GM18868 (cell line): ENCODE results near the gene MAP7D2.
A peak's percentile ranks its signal among the peaks of the same experiment; 100 is the strongest.

ENCODE experiments used
- ATAC-seq: cut with Tn5 transposase; IDR thresholded peaks from one replicate; pipeline ENCODE4 v1.9.1; 2021; ENCODE audit warnings: mild to moderate bottlenecking, moderate library complexity; ENCODE audit not compliant: unreplicated experiment

MAP7D2 gene

GRCh38 chrX:20046223-20046622 is 70.5 kb downstream of the MAP7D2 start:
- ATAC-seq: no peak

GRCh38 chrX:20042221-20042620 is 74.5 kb downstream of the MAP7D2 start:
- ATAC-seq: no peak

DNA sequence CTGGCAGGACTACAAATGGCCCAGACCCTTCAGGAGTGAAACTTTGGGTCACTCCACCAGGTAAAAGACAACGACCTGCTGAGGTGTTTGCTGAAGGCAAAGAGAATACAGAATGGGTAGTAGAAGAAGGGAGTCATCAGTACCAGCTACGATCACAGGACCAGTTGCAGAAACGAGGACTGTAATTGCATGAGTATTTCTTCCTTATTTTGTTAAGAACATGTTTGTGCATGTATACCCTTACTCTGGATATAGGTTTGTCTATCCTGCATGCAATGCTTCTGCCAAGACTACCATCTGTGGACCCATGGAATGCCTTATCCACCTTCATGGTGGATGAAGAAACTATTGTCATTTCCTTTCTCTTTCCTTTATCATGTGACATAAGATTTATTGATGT is 77.7 kb downstream of the MAP7D2 start:
- ATAC-seq: no peak

- ATAC-seq: no peak
Measured at GRCh38 chrX:20037186-20037585, 79.5 kb downstream of the MAP7D2 start.

GRCh38 chrX:20032201-20032600 is 84.5 kb downstream of the MAP7D2 start:
- ATAC-seq: no peak

DNA sequence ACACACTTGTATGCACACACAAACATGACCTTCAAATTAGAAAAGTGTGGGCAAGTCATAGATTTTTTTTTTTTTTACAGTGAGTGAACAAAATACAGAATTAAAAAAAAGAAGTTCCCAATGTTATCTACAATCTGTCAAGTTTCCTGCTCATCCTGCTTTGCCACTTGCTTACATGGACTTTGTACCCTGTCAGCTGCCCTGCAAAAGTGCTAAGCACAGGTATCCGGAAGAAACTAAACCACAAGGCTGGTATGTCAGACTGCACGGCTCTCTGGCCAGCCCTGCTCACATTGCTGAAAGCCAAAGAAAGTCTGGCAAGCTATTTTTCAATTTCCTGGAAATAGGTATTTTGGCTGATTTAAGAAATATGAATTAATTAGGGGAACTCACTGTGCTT is 87.0 kb downstream of the MAP7D2 start:
- no peak for ATAC-seq

- ATAC-seq: no peak
Measured at GRCh38 chrX:20028588-20028987, 88.1 kb downstream of the MAP7D2 start.

GRCh38 chrX:20026278-20026677 is 90.4 kb downstream of the MAP7D2 start:
- no peak for ATAC-seq

DNA sequence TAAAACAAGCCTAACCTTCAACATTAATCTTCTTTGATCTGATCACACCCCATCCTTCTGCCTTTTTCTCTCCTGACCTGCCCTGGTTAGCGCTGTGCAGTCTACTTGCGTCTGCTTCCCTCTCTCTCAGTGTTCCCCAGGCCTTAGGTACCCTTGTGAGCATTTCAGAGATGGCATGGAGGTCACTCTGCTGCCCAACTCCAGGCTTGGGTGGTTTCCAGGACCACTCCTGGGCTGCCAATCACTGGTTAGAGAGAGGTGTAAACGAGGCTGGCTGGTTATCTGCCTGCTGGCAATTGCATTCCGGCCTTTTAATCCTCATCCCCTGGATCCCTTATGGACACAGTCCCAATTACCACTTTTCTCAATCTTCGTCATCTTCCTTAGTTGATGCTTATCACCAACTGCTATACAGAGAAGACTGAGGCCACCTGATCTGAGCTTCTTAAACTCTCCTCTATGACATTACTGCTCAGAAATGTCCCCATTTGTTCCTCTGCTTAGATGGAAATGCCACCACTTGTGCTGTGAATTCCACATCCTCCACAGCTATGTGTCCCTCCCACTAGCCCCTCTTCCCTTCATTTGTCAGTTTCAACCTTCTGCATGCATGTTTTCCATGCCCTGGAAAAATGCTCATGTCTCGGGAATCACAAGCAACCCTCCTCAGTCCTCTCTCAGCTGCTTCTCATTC is 96.9 kb downstream of the MAP7D2 start:
- ATAC-seq: no peak

DNA sequence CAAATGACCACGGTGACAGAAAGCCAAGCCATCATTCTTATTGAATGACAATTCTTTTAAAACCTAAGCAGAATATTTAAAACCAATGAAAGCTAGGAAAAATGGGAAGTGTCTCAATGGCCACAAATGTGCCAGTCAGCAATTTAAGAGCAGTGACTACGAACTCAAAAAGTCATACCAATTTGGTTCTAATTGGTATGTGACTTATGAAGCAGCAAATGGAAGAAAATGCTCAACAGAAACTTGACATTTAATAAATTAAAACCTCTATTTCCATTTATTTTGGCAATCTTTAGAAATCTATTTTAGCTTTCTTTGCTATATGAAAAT is 100.1 kb downstream of the MAP7D2 start:
- no peak for ATAC-seq

GRCh38 chrX:20015945-20016615 is 100.6 kb downstream of the MAP7D2 start:
- ATAC-seq: no peak

- ATAC-seq: no peak
Measured at GRCh38 chrX:20015422-20015821, 101.3 kb downstream of the MAP7D2 start.

DNA sequence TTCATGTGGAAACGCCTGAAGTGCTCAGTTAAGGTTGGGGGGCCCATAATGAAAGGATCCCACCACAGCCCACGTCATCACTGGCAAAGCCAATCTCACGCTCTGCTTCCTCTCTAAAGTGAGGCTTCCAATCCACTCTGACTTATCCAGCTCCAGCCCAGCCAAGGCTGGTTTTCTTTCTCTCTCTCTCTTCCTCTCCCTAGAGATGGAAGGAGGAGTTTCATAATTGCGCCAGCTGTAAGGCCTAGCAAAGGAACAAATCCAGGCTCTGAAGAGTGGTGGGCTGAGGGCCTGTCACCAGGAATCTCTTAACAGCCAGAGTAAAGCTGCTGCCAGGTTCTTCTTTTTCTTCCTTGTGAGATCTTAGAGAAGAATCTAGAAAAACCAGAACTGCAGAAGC is 105.1 kb downstream of the MAP7D2 start:
- no peak for ATAC-seq

DNA sequence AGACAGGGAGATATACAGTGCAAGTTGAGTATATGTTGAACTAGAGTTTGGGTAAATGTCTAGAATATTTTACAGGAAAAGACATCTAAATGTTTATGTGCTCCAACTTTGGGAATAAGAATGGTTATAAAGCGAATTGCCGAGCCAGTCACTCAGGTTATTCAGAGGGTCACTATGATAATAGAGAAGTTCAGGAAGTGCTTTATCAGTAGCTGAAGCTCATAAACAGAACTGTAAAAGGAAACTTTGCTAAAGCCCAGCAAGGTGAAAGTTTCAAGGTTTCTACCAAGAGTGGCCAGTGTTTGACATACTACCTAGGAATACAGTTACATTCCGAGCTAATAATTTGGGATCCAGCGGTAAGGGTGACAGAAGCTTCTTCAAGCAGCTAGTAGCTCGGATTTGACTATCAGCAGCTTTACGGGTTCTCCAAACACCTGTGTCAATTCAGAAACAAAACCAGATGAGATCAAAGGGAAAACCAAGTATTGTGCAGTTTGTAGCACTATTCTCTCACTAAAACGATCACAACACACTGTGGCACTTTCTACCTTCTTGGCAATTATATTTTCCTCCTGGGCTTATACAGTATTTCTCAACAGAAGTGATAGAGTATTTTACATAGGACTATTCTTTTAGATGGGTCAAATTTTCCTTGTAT is 108.6 kb downstream of the MAP7D2 start:
- ATAC-seq: no peak

DNA sequence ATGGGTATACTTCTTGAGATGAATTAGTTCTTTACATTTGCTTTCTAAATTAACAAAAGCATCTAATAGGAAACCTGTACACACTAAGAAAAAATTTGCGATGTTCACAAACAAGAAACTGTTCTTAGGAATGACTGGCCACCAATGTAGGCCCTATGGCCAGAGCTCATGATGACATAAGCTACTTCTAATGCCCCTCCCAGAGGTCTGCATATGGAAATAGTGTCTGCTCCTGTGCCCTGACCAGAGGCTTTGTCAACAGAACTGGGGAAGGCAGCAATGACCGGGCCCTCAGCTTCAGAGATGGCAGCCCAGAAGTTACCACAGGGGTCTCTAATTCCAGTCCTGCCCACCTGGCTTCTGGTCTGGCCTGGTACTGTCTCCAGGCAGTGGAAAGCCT is 110.8 kb downstream of the MAP7D2 start:
- no peak for ATAC-seq

DNA sequence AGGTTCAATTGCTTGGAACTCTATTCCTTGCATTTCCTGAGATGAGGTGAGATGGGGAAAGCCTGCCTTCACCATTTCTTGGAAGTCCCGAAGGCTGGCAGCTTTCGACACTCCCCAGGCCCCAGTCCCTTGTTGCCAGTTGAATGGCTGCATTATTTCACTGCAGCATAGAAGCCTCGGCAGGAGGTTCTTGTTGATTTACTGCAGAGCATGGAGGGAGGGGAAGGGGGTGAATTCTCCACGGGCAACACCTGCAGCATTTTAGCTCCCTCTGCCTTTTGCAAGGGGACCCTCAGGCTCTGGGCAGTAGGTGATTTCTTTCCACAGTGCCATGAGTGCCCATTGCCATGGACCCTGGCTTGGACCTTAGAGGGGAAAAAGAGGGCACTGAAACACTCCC is 115.1 kb downstream of the MAP7D2 start:
- no peak for ATAC-seq

DNA sequence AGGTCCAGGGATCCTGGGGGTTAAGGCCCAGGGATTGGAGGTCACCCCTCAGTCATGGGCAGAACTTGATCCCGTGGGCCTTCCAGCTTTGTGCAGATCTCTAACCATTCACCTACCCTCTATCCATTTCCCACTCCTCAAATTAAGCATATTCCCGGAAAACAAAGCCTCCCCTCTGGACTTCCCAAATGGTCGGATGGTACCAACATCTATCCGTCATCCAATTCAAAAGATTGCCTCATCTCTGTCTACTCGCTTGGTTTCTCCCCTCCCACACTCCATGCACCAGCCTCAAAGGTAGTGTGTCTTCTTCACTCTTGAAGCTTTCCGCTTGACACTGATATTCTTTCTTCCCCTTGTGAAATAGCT is 125.4 kb downstream of the MAP7D2 start:
- ATAC-seq: no peak

DNA sequence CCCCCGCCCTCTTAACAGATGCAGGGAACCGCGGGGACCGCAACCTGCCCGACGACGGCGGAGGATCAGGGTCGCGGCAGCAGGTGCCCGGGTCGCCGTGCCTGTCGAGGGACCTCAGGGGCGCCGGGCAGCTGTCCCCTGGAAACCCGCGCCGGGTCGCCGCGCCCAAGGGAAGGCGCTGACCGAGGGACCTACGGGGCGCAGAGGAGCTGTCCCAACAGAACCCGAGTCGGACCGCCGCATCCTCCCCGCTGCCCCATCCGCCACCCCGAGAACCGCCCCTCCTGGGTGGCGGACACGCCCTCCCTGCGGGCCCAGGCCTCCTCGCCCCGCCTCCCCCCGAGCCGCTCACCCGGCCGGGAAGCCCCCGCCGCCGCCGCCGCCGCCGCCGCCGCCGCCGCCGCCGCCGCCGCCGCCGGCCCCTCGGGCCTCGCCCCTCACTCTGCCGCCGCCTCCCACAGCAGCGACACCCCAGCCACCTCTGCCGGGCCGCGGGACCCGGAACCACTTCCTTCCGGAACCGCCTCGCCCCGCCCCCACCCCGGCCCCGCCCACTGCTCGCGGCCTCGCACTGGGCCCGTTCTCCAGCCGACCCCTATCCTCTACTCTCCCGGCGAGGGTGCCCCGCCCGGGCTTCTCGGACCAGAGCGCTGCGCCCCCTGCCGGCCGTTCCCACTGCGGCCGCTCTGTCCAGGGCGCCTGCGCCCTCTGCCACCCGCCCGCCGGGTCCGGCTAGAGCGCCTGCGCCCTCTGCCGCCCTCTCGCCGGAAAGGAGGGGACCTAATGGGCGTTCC is 126.0 kb downstream of the MAP7D2 start, which contains the start of gene BCLAF3:
Gene BCLAF3 (minus strand): TSS at position 506 of the 794 bp plus-strand sequence. CDS start 20,797 bp downstream, outside the sequence.
- peak; percentile 87 for ATAC-seq

- peak; percentile 29 for ATAC-seq
Measured at GRCh38 chrX:19990151-19990555, 126.6 kb downstream of the MAP7D2 start.

GRCh38 chrX:19987856-19988255 is 128.9 kb downstream of the MAP7D2 start:
- no peak for ATAC-seq

DNA sequence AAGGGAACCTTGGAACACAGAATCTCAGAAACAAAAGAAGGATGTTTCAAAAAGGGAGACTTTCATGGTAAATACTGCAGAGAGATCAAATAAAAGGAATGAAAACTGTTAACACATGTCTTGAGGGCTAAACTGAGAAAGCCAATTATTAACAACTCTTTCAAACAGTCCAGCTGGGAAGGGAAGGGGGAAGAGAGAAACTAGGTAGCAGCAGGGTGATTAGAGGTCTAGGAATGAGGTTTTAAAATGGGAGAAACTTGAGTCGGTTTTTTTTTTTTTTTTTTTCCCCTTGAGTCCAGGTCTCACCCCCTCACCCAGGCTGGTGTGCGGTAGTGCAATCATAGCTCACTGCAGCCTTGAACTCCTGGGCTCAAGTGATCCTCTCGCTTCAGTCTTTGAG is 130.2 kb downstream of the MAP7D2 start:
- no peak for ATAC-seq
